Measurements from ENCODE around the gene VEZF1. TPM values are rescaled to one million over a fixed set of nuclear protein-coding genes. Genes with fewer than 3 reads are reported as not detected.

The VEZF1 gene
- total RNA-seq, 5 donors from 2014 or later (not counting 1 experiment from before 2014, with no cell fraction given): 43.1 to 68.1 (median 63.8) TPM

DNA sequence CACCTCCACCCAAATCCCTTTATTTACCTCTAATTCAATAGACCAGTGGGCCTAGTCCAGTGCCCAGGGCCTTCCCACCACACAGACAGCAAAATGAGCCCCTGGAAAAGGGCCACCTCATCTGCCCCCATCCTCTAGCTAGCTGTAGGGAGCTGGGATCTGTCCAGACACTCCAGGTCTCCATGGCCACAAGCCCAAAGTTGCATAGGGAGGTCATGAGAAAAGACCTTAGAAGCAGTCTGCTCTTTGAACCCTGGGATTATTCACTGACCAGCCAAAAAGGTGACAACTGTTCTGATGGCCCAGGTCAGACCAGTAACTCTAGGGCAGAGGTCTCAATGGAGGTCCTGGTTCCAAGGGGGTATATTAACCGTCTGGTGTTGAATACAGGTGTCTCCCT is 34.8 kb downstream of the VEZF1 start:
- no peaks in the 10 kb centered on the region for H3K9me3 ChIP-seq
- H3K27me3 ChIP-seq (replicated peaks in 1 of 2; ENCODE audit: control insufficient read depth in 2 of 2, extremely low read depth in 1 of 2, insufficient read depth in 2 of 2, low read length in 1 of 2): peaks cover 2 to 24% of the 10 kb centered on the region in 2 experiments
- H3K36me3 Mint-ChIP-seq: no peaks in the 10 kb centered on the region
- POLR2A ChIA-PET: interaction anchor here in 1 of 2 donors (0.6 kb wide), 1 partner anchor 40 kb away, joined by 3 read pairs; no protein-coding TSS in a partner anchor
- H3K4me1 ChIP-seq (ENCODE audit: control insufficient read depth in 1 of 2, extremely low read depth in 1 of 2, insufficient read depth in 2 of 2, low read length in 2 of 2): peaks cover 7 to 28% of the 10 kb centered on the region in 2 experiments
- H3K4me3 ChIP-seq (ENCODE audit: control insufficient read depth in 1 of 2, extremely low read depth in 1 of 2, low read length in 1 of 2): no peak overlapping the region
- no peak overlapping the region for H3K27ac Mint-ChIP-seq
- ATAC-seq (replicated peaks in 1 of 4) (no peak), DNase-seq (no peak)
- no peaks in the 10 kb centered on the region for H3K9me3 Mint-ChIP-seq
- CTCF ChIA-PET: interaction anchor here in 1 of 2 donors (0.6 kb wide), 1 partner anchor 15 kb away, joined by 3 read pairs; no protein-coding TSS in a partner anchor
- H3K36me3 ChIP-seq (ENCODE audit: control insufficient read depth in 2 of 2, extremely low read depth in 1 of 2, insufficient read depth in 1 of 2, low read length in 1 of 2): no peaks in the 10 kb centered on the region
- peak overlapping the region; percentile 65 to 77 (median 68) for H3K4me3 Mint-ChIP-seq
- peaks cover 10 to 19% of the 10 kb centered on the region in 2 donors for H3K27me3 Mint-ChIP-seq
- peaks cover 33 to 48% (median 46%) of the 10 kb centered on the region in 3 donors for H3K4me1 Mint-ChIP-seq
- no peak overlapping the region for H3K27ac ChIP-seq (ENCODE audit: low read length)
- WGBS (ENCODE audit: insufficient coverage): no CpG with 5 or more reads among the region's 1 CpG

DNA sequence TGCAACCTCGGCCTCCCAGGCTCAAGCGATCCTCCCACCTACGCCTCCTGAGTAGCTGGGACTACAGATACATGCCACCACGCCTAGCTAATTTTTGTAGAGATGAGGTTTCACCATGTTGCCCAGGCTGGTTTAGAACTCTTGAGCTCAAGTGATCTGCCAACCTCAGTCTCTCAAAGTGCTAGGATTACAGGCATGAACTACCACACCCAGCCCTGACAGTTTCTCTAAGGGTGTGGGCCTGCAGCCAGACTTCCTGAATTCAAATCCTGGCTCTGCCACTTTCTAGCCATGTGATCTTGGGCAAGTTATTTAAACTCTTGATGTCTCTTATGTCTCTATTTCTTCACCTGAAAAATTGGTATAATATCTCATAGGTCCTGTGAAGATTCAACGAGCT is 38.4 kb downstream of the VEZF1 start:
- DNase-seq (no peak), ATAC-seq (replicated peaks in 1 of 4) (no peak)
- H3K36me3 ChIP-seq (ENCODE audit: control insufficient read depth in 2 of 2, extremely low read depth in 1 of 2, insufficient read depth in 1 of 2, low read length in 1 of 2): no peaks in the 10 kb centered on the region
- peaks cover 0 to 11% of the 10 kb centered on the region in 2 experiments for H3K27me3 ChIP-seq (replicated peaks in 1 of 2; ENCODE audit: control insufficient read depth in 2 of 2, extremely low read depth in 1 of 2, insufficient read depth in 2 of 2, low read length in 1 of 2)
- CTCF ChIA-PET: interaction anchor here (0.7 to 1.5 kb wide), 3 partner anchors 10 to 50 kb away, joined by 3 to 6 read pairs (median 4); no protein-coding TSS in a partner anchor
- WGBS (ENCODE audit: insufficient coverage): 85% methylated on average over 2 of the region's 5 CpGs
- POLR2A ChIA-PET: interaction anchor here (0.6 kb wide), 2 partner anchors 57 to 142 kb away, joined by 8 to 9 read pairs; partner anchors contain the start of gene SRSF1 (in 1 of the 2)
- H3K9me3 Mint-ChIP-seq: no peaks in the 10 kb centered on the region
- H3K27ac Mint-ChIP-seq: peak overlapping the region in 1 of 2 donors; percentile 16
- H3K4me1 Mint-ChIP-seq: peaks cover 33 to 46% (median 42%) of the 10 kb centered on the region in 3 donors
- H3K27me3 Mint-ChIP-seq: peaks cover 3 to 13% of the 10 kb centered on the region in 2 donors
- no peak overlapping the region for H3K27ac ChIP-seq (ENCODE audit: low read length)
- no peaks in the 10 kb centered on the region for H3K9me3 ChIP-seq
- H3K4me3 ChIP-seq (ENCODE audit: control insufficient read depth in 1 of 2, extremely low read depth in 1 of 2, low read length in 1 of 2): no peak overlapping the region
- H3K36me3 Mint-ChIP-seq: no peaks in the 10 kb centered on the region
- H3K4me3 Mint-ChIP-seq: no peak overlapping the region
- H3K4me1 ChIP-seq (ENCODE audit: control insufficient read depth in 1 of 2, extremely low read depth in 1 of 2, insufficient read depth in 2 of 2, low read length in 2 of 2): peaks cover 2 to 22% of the 10 kb centered on the region in 2 experiments

DNA sequence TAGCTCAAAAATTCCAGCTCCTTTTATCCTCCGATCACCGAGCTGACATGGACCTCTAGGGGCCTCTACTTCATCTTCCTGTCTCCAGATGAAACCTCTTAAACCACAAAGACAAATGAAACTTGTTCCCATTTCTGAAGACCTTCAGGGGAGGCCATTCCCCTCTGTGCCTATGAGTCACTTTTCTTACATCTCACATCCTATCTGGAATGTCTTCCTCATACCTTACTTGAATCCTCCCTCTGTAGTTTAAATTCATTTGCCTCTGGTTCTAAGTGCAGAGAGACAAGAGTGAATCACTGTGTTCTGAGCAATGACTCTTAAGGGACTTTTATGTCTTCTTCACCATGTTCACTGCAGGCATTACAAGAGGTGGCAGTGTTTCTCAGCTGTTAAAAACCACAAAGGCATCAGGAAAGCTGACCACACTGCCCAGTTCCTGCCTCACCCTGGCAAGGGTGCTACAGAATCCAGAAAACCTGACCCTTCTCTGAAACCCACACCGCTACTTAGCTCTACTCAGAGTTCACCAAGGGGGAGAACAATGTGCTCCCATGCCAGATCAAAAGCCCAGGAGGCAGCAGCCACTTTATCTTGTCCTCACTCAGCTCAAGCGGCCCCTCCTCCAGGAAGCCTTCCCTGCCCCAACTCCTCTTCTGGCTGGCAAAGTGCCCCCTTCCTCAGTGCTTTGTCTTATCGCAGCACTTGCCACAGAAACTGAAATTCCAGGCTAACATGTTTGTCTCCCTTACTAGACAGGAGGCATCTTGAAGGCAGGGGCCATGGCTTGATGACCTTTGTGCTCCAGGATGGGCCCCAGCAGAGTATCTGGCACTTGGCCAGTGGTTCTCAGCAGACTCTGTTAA is 39.3 kb downstream of the VEZF1 start:
- DNase-seq (no peak), ATAC-seq (replicated peaks in 1 of 4) (no peak)
- POLR2A ChIA-PET: interaction anchor here (0.6 kb wide), 2 partner anchors 58 to 143 kb away, joined by 8 to 9 read pairs; partner anchors contain the start of gene SRSF1 (in 1 of the 2)
- no peaks in the 10 kb centered on the region for H3K36me3 ChIP-seq (ENCODE audit: control insufficient read depth in 2 of 2, extremely low read depth in 1 of 2, insufficient read depth in 1 of 2, low read length in 1 of 2)
- peaks cover 0 to 4% of the 10 kb centered on the region in 2 experiments for H3K27me3 ChIP-seq (replicated peaks in 1 of 2; ENCODE audit: control insufficient read depth in 2 of 2, extremely low read depth in 1 of 2, insufficient read depth in 2 of 2, low read length in 1 of 2)
- no peak overlapping the region for H3K4me3 ChIP-seq (ENCODE audit: control insufficient read depth in 1 of 2, extremely low read depth in 1 of 2, low read length in 1 of 2)
- peak overlapping the region in 1 of 2 donors; percentile 1 for H3K27ac Mint-ChIP-seq
- no peaks in the 10 kb centered on the region for H3K9me3 Mint-ChIP-seq
- peak overlapping the region in 1 of 3 donors; percentile 7 for H3K4me3 Mint-ChIP-seq
- 83% methylated on average over 5 of the region's 5 CpGs for WGBS (ENCODE audit: insufficient coverage)
- peaks cover 31 to 42% (median 42%) of the 10 kb centered on the region in 3 donors for H3K4me1 Mint-ChIP-seq
- no peak overlapping the region for H3K27ac ChIP-seq (ENCODE audit: low read length)
- peaks cover 0 to 7% of the 10 kb centered on the region in 2 donors for H3K27me3 Mint-ChIP-seq
- H3K36me3 Mint-ChIP-seq: no peaks in the 10 kb centered on the region
- CTCF ChIA-PET: interaction anchor here (0.6 to 1.5 kb wide), 4 partner anchors 9 to 120 kb away, joined by 3 to 7 read pairs (median 4); no protein-coding TSS in a partner anchor
- peaks cover 2 to 17% of the 10 kb centered on the region in 2 experiments for H3K4me1 ChIP-seq (ENCODE audit: control insufficient read depth in 1 of 2, extremely low read depth in 1 of 2, insufficient read depth in 2 of 2, low read length in 2 of 2)
- H3K9me3 ChIP-seq: no peaks in the 10 kb centered on the region

DNA sequence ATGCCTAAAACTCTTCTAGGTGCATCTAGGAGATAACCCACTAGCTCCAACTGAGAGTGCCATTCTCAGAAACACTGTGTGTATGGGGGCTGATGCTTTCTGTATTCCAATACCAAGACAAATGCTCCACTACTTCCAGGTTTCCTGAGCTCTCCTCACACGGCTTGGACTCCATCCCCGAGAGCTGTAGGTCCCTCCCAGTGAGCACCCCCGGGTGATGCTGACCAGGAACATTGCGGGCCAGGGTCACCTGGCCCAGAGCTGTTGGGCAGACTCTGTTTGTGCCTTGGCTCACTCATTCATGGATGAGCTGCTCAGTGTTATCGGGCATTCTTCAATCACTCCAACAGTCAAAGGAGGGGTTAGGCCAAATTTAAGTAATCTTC is 39.9 kb downstream of the VEZF1 start:
- Histone ChIP-seq H3K4me3 (ENCODE audit: control insufficient read depth in 1 of 2, extremely low read depth in 1 of 2, low read length in 1 of 2) (no peak overlapping the region), H3K4me1 (ENCODE audit: control insufficient read depth in 1 of 2, extremely low read depth in 1 of 2, insufficient read depth in 2 of 2, low read length in 2 of 2) (peaks cover 2 to 17% of the 10 kb centered on the region in 2 experiments), H3K27ac (ENCODE audit: low read length) (no peak overlapping the region), H3K36me3 (ENCODE audit: control insufficient read depth in 2 of 2, extremely low read depth in 1 of 2, insufficient read depth in 1 of 2, low read length in 1 of 2) (no peaks in the 10 kb centered on the region), H3K27me3 (replicated peaks in 1 of 2; ENCODE audit: control insufficient read depth in 2 of 2, extremely low read depth in 1 of 2, insufficient read depth in 2 of 2, low read length in 1 of 2) (no peaks in the 10 kb centered on the region), H3K9me3 (no peaks in the 10 kb centered on the region)
- ChIA-PET CTCF (interaction anchor here in 1 of 2 donors (0.6 to 1.5 kb wide), 2 partner anchors 8 to 121 kb away, joined by 3 read pairs; no protein-coding TSS in a partner anchor), POLR2A (no interaction called here)
- no peak overlapping the region for H3K27ac Mint-ChIP-seq
- peak overlapping the region in 1 of 3 donors; percentile 7 for H3K4me3 Mint-ChIP-seq
- DNase-seq (no peak), ATAC-seq (replicated peaks in 1 of 4) (no peak)
- H3K36me3 Mint-ChIP-seq: no peaks in the 10 kb centered on the region
- WGBS (ENCODE audit: insufficient coverage): 88% methylated on average over 4 of the region's 5 CpGs
- peaks cover 0 to 3% of the 10 kb centered on the region in 2 donors for H3K27me3 Mint-ChIP-seq
- H3K9me3 Mint-ChIP-seq: no peaks in the 10 kb centered on the region
- peaks cover 31 to 42% (median 42%) of the 10 kb centered on the region in 3 donors for H3K4me1 Mint-ChIP-seq

DNA sequence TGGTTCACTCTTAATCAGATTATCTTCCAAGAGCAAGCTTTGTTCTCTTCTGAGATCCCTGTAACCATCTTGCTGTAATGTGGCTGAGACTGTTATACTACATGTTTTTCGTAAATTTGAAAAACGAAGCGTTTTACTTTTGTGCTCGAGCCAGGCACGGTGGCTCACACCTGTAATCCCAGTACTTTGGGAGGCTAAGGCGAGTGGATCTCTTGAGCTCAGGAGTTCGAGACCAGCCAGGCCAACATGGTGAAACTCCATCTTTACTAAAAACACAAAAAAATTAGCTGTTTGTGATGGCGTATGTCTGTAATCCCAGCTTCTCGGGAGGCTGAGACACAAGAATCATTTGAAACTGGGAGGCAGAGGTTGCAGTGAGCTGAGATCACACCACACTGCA is 40.7 kb downstream of the VEZF1 start:
- Histone ChIP-seq H3K4me3 (ENCODE audit: control insufficient read depth in 1 of 2, extremely low read depth in 1 of 2, low read length in 1 of 2) (peak overlapping the region; percentile 0 to 48), H3K9me3 (no peaks in the 10 kb centered on the region), H3K36me3 (ENCODE audit: control insufficient read depth in 2 of 2, extremely low read depth in 1 of 2, insufficient read depth in 1 of 2, low read length in 1 of 2) (no peaks in the 10 kb centered on the region), H3K27me3 (replicated peaks in 1 of 2; ENCODE audit: control insufficient read depth in 2 of 2, extremely low read depth in 1 of 2, insufficient read depth in 2 of 2, low read length in 1 of 2) (peaks cover 0 to 2% of the 10 kb centered on the region in 2 experiments), H3K4me1 (ENCODE audit: control insufficient read depth in 1 of 2, extremely low read depth in 1 of 2, insufficient read depth in 2 of 2, low read length in 2 of 2) (peaks cover 2 to 17% of the 10 kb centered on the region in 2 experiments), H3K27ac (ENCODE audit: low read length) (no peak overlapping the region)
- Mint-ChIP-seq H3K27me3 (no peaks in the 10 kb centered on the region), H3K27ac (peak overlapping the region in 1 of 2 donors; percentile 76), H3K4me3 (peak overlapping the region; percentile 80 to 87 (median 82)), H3K9me3 (no peaks in the 10 kb centered on the region), H3K4me1 (peaks cover 26 to 42% (median 39%) of the 10 kb centered on the region in 3 donors), H3K36me3 (no peaks in the 10 kb centered on the region)
- ATAC-seq (replicated peaks in 1 of 4): no peak
- CTCF ChIA-PET: interaction anchor here (0.6 to 1.2 kb wide), 7 partner anchors 9 to 874 kb away, joined by 3 to 12 read pairs (median 4); partner anchors contain the start of gene CUEDC1 (in 1 of the 2)
- POLR2A ChIA-PET: no interaction called here
- WGBS (ENCODE audit: insufficient coverage): 94% methylated on average over 8 of the region's 9 CpGs
- no peak for DNase-seq

Data from T-cell (primary cell).